Stomach (tissue), 4 donors: ENCODE data around the gene RFTN1.

Experiments used
- EP300 ChIP-seq: sonication (generic); formaldehyde crosslinking; IDR thresholded peaks from one replicate; pipeline ENCODE4 v1.6.1; 2017; ENCODE audit warnings: antibody characterized with exemption
- POLR2A ChIP-seq, 4 donors: fragments of 450-650 bp; IDR thresholded peaks; one replicate each; pipeline ENCODE4 v1.6.1; 2016; ENCODE audit warnings: antibody characterized with exemption in 4 of 4, control low read depth in 2 of 4, mild to moderate bottlenecking in 1 of 4, moderate library complexity in 1 of 4
- POLR2AphosphoS5 ChIP-seq, 3 donors: sonication (generic); formaldehyde crosslinking; IDR thresholded peaks; one replicate each; pipeline ENCODE4 v1.6.1; 2016; ENCODE audit warnings: antibody characterized with exemption in 3 of 3
- TF ChIP-seq, protein P1 (sequence below), 7 experiments: fragments of 450-650 bp in 4 of 7; fragments of 200-600 bp in 3 of 7; sonication (generic) in 3 of 7; IDR thresholded peaks; one replicate each; pipeline ENCODE4 v1.5.1; 2016 to 2019; ENCODE audit warnings: antibody characterized with exemption in 7 of 7, control low read depth in 2 of 7, mild to moderate bottlenecking in 1 of 7

DNA sequence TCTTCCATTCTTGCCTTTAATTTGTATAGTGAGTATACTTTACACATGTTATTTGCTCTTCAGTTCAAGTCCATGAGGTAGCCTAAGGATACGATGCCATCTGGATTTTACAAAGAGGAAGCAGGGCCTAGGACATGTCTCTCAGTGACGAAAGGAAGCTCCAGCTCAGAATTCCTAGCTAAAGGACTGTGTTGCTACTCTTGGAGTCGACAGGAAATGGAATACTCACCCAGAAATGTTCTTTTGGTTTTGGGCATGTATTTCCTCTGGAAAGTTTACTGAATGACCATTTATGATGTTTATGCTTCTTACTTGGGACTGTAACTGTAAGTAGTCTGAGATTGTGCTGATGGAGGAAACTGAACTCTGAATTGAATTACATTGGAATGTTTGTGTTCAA is 236.0 kb downstream of the RFTN1 start:
- no peak for TF ChIP-seq POLR2AphosphoS5 (IDR thresholded peaks at IDR 0.05)
- no peak for TF ChIP-seq POLR2A (IDR thresholded peaks at IDR 0.05)
- TF ChIP-seq, protein P1, sequence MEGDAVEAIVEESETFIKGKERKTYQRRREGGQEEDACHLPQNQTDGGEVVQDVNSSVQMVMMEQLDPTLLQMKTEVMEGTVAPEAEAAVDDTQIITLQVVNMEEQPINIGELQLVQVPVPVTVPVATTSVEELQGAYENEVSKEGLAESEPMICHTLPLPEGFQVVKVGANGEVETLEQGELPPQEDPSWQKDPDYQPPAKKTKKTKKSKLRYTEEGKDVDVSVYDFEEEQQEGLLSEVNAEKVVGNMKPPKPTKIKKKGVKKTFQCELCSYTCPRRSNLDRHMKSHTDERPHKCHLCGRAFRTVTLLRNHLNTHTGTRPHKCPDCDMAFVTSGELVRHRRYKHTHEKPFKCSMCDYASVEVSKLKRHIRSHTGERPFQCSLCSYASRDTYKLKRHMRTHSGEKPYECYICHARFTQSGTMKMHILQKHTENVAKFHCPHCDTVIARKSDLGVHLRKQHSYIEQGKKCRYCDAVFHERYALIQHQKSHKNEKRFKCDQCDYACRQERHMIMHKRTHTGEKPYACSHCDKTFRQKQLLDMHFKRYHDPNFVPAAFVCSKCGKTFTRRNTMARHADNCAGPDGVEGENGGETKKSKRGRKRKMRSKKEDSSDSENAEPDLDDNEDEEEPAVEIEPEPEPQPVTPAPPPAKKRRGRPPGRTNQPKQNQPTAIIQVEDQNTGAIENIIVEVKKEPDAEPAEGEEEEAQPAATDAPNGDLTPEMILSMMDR (IDR thresholded peaks at IDR 0.05): no peak
- no peak for TF ChIP-seq EP300
